SU-DHL-6 (cell line): Measurements from ENCODE around the gene ARFGEF2.

ENCODE experiments used
- EZH2phosphoT487 ChIP-seq: fragments of 200-600 bp; sonication (generic), shearing (Covaris generic); conservative IDR thresholded peaks from 2 replicates; pipeline ENCODE4 v1.6.1; 2018; ENCODE audit warnings: mild to moderate bottlenecking, antibody characterized with exemption, low read length, moderate library complexity, mixed read lengths
- TF ChIP-seq, protein P1 (sequence below): fragments of 200-600 bp; sonication (generic); IDR thresholded peaks from one replicate; pipeline ENCODE4 v1.5.1; 2017; ENCODE audit warnings: antibody characterized with exemption, mild to moderate bottlenecking, low read length, moderate library complexity; ENCODE audit not compliant: insufficient read depth, poor library complexity, severe bottlenecking

DNA sequence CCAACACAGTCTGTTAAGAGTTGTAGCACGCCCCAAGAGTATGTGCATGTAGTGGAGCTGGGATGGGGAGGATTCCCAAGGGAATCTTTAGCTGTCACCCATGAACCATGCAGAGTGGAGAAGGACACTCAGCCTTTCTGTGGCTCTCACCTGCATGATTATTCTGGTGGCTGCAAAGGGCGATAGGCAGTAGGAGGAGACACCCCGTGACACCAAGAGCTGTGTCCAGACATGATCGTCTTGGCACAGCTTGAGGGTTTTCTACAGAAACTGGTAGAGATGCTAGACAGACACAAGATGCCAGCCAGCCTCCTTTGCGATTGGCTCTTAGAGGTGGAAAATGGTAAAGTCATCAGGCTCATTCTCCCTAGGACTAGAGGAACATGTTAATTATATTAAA, 121.5 kb downstream of the ARFGEF2 start:
- TF ChIP-seq, protein P1, sequence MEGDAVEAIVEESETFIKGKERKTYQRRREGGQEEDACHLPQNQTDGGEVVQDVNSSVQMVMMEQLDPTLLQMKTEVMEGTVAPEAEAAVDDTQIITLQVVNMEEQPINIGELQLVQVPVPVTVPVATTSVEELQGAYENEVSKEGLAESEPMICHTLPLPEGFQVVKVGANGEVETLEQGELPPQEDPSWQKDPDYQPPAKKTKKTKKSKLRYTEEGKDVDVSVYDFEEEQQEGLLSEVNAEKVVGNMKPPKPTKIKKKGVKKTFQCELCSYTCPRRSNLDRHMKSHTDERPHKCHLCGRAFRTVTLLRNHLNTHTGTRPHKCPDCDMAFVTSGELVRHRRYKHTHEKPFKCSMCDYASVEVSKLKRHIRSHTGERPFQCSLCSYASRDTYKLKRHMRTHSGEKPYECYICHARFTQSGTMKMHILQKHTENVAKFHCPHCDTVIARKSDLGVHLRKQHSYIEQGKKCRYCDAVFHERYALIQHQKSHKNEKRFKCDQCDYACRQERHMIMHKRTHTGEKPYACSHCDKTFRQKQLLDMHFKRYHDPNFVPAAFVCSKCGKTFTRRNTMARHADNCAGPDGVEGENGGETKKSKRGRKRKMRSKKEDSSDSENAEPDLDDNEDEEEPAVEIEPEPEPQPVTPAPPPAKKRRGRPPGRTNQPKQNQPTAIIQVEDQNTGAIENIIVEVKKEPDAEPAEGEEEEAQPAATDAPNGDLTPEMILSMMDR, result no peak
- no peak for TF ChIP-seq EZH2phosphoT487
